Common myeloid progenitor, CD34-positive (primary cell): Measurements from ENCODE around the gene ACVR1C.

Experiments used
- CTCF ChIA-PET: fragments of 350-600 bp; sonication (Branson Sonifier 250); formaldehyde crosslinking; loops from one replicate; lab custom pipeline; 2021; ENCODE audit warnings: antibody characterized with exemption; lab: Charles Lee
- POLR2A ChIA-PET: fragments of 350-600 bp; sonication (Branson Sonifier 250); formaldehyde crosslinking; loops from one replicate; lab custom pipeline; 2021; ENCODE audit warnings: antibody characterized with exemption; lab: Charles Lee
- DNase-seq, 3 donors: peaks; one replicate each; pipeline versions ENCODE4 v3.0.0 to v3.0.0-alpha.2; 2013
- H3K27ac ChIP-seq, 2 experiments: 1 replicate in 1 of 2; 2 replicates in 1 of 2; pipeline ENCODE4 v1.7.0; 2013; ENCODE audit warnings: inconsistent platforms in 2 of 2, low read length in 2 of 2, mild to moderate bottlenecking in 2 of 2, low read depth in 1 of 2, moderate library complexity in 1 of 2; ENCODE audit not compliant: severe bottlenecking in 2 of 2, insufficient read depth in 1 of 2, poor library complexity in 1 of 2
- H3K27me3 ChIP-seq, 5 experiments: replicated peaks in 2 of 5; 1 replicate in 3 of 5; 2 replicates in 2 of 5; pipeline versions ENCODE4 v1.6.1 to v1.7.0; 2013; ENCODE audit warnings: low read length in 4 of 5, mild to moderate bottlenecking in 2 of 5, moderate library complexity in 2 of 5, inconsistent platforms in 1 of 5; ENCODE audit not compliant: insufficient read depth in 5 of 5, control insufficient read depth in 4 of 5
- H3K36me3 ChIP-seq, 4 experiments: 1 replicate in 2 of 4; 2 replicates in 2 of 4; pipeline versions ENCODE4 v1.6.1 to v1.7.0; 2013; ENCODE audit warnings: low read length in 3 of 4, control low read depth in 1 of 4, mild to moderate bottlenecking in 1 of 4; ENCODE audit not compliant: control insufficient read depth in 4 of 4, insufficient read depth in 4 of 4
- H3K4me1 ChIP-seq, 4 experiments: 1 replicate in 3 of 4; 2 replicates in 1 of 4; pipeline versions ENCODE4 v1.6.1 to v1.7.1; 2013; ENCODE audit warnings: low read length in 3 of 4, mild to moderate bottlenecking in 3 of 4, control low read depth in 1 of 4, inconsistent platforms in 1 of 4, moderate library complexity in 1 of 4; ENCODE audit not compliant: control insufficient read depth in 4 of 4, insufficient read depth in 4 of 4; ENCODE audit errors: control extremely low read depth in 1 of 4
- H3K4me3 ChIP-seq, 7 experiments: 1 replicate in 4 of 7; 2 replicates in 3 of 7; pipeline versions ENCODE4 v1.5.1 to v1.7.0; 2013; ENCODE audit warnings: mild to moderate bottlenecking in 7 of 7, low read length in 6 of 7, moderate library complexity in 6 of 7, inconsistent platforms in 2 of 7, low read depth in 2 of 7, control low read depth in 1 of 7; ENCODE audit not compliant: insufficient read depth in 4 of 7, control insufficient read depth in 1 of 7; ENCODE audit errors: extremely low read depth in 1 of 7
- H3K9me3 ChIP-seq, 5 experiments: 1 replicate in 4 of 5; 2 replicates in 1 of 5; pipeline versions ENCODE4 v1.6.1 to v1.7.1; 2013; ENCODE audit warnings: low read length in 4 of 5, mild to moderate bottlenecking in 2 of 5, inconsistent platforms in 1 of 5, low read depth in 1 of 5, moderate library complexity in 1 of 5; ENCODE audit not compliant: control insufficient read depth in 4 of 5, insufficient read depth in 2 of 5; ENCODE audit errors: control extremely low read depth in 1 of 5
- WGBS: methylation state at CpG from one replicate; pipeline ENCODE4 v1.1.5; 2013; ENCODE audit not compliant: insufficient coverage; 5-methylcytosine and 5-hydroxymethylcytosine counted together

The ACVR1C gene

DNA sequence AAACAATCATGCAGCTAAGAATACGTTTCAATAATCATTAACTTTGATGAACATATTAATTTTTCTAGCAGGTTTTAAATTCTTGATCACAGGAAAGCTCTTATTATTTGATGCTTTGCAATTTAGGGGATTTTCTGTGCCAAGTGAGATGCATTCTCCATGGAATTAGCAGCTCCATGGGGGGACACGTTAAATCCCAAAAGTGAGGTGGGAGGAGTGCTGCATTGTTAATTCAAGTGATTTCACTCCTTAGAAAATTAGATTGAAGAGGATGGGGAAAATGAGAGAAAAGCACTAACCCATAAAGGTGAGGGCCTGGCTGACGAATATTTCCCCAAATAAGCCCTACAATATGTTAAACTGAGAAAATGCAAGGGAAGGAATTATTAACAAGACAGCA lies 69.2 kb downstream of the ACVR1C start:
- Histone ChIP-seq H3K4me1 (no peaks in the 10 kb centered on the region), H3K9me3 (no peaks in the 10 kb centered on the region), H3K36me3 (no peaks in the 10 kb centered on the region), H3K4me3 (no peak overlapping the region), H3K27me3 (no peaks in the 10 kb centered on the region), H3K27ac (no peak overlapping the region)
- no peak for DNase-seq
- whole genome bisulfite sequencing: 83% methylated on average over 1 of the region's 3 CpGs
- ChIA-PET CTCF (no interaction called here), POLR2A (no interaction called here)

DNA sequence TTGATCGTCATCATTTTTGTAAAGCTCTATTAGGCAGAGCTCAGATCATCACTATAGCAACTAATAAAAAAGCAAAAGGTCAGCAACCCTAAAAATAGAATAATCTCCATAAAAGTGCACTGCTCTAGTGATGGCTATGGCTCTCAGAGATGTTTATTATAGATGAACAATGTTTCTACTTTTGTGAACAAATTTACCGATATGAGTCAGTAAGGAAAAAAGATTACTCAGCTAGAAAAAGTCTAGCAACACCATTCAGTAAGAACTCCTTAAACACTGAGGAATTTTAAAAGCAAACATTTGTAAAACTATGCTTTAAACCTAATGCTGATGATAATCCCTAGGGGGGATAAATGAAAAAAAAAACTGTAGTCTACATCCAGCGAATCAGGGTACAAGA lies 69.6 kb downstream of the ACVR1C start:
- CTCF ChIA-PET: no interaction called here
- POLR2A ChIA-PET: no interaction called here

DNA sequence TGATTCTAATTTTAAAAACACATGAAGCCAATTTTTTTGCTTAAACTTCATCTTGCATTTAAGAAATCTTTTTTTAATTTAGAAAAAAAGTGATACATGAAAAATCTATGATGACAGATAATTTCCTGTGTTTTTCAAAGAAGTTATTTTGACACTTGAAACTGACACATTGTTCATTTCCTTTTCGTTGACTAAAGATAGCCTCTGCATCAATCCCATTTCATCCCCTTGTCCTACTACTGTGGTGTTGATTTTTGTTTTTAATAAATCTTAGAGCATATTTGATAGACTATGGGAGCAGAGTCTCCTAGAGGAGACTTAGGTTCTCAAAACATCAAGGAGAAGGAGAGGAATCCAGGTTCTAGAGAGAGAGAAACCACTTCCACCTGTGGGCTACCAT lies 70.9 kb downstream of the ACVR1C start:
- no peaks in the 10 kb centered on the region for H3K9me3 ChIP-seq
- no CpG with 5 or more reads among the region's 1 CpG for WGBS
- DNase-seq: no peak
- CTCF ChIA-PET: interaction anchor here (1.0 kb wide), 1 partner anchor 23 kb away, joined by 3 read pairs; no protein-coding TSS in a partner anchor
- no peak overlapping the region for H3K4me3 ChIP-seq
- no peaks in the 10 kb centered on the region for H3K36me3 ChIP-seq
- peaks cover 0 to 3% (median 0%) of the 10 kb centered on the region in 5 experiments for H3K27me3 ChIP-seq
- POLR2A ChIA-PET: interaction anchor here (0.6 kb wide), 1 partner anchor 958 kb away, joined by 3 read pairs; no protein-coding TSS in a partner anchor
- no peak overlapping the region for H3K27ac ChIP-seq
- no peaks in the 10 kb centered on the region for H3K4me1 ChIP-seq

More for the DNA sequence above, 69.6 kb downstream of the ACVR1C start:
- Histone ChIP-seq H3K36me3 (no peaks in the 10 kb centered on the region), H3K27ac (no peak overlapping the region), H3K27me3 (no peaks in the 10 kb centered on the region), H3K4me1 (no peaks in the 10 kb centered on the region), H3K4me3 (no peak overlapping the region), H3K9me3 (no peaks in the 10 kb centered on the region)
- no peak for DNase-seq
- WGBS: no CpG with 5 or more reads among the region's 3 CpGs

DNA sequence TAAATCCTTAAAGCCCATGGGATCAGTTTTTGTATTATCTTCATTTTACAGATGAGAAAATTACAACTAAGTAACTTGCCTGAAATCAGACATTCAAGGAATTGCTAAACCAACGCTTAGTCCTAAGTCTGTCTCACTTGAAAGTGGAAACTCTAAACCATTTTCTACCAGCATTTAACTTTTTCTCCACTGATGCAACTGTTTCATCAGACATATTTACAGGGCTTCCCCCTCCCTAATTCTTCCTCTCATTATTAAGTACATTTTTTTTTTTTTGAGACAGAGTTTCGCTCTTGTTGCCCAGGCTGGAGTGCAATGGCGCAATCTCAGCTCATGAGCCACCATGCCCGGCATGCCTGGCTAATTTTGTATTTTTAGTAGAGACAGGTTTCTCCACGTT lies 88.6 kb downstream of the ACVR1C start:
- no peaks in the 10 kb centered on the region for H3K4me1 ChIP-seq
- POLR2A ChIA-PET: no interaction called here
- no peaks in the 10 kb centered on the region for H3K9me3 ChIP-seq
- CTCF ChIA-PET: no interaction called here
- no peaks in the 10 kb centered on the region for H3K36me3 ChIP-seq
- WGBS: 100% methylated on average over 3 of the region's 5 CpGs
- H3K27me3 ChIP-seq: no peaks in the 10 kb centered on the region
- DNase-seq: no peak
- H3K4me3 ChIP-seq: no peak overlapping the region
- H3K27ac ChIP-seq: no peak overlapping the region

DNA sequence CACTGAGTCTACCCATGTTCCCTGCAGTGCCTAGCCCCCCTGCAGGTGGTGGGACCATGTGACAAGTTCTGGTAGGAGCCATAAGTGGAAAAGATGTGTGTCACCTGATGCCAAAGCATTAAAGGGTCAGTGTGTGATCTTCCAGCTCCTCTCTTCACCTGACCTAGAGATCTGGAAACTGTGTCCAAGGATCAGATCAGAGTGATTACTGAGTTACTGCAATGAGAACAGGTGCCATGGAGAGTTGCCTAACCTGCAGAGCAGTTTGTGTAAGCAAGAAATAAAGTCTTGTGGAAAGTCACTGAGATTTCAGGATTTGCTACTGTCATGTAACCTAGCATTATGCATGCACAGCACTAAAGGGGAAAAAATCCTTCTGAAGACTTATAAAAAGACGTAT lies 90.6 kb downstream of the ACVR1C start:
- no peak for DNase-seq

DNA sequence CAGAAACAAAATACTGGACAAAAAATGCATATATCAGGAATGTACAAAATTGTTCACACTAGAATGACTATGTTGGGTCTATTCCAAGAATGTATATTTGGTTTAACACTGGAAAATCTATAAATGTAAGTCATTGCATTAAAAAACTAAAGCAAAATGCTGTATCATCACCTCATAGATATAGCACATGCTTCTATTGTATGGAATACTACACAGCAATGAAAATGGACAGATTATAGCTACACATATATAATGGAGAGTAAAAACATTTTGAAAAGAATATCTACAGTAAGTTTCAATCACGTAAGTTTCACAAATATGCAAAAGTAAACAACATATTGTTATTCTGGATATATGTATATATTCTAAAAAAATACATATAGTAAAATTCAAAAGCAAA lies 91.8 kb downstream of the ACVR1C start:
- H3K4me1 ChIP-seq: no peaks in the 10 kb centered on the region
- no peak for DNase-seq
- POLR2A ChIA-PET: no interaction called here
- CTCF ChIA-PET: no interaction called here
- H3K27ac ChIP-seq: no peak overlapping the region
- WGBS: no CpG with 5 or more reads among the region's 1 CpG
- H3K9me3 ChIP-seq: no peaks in the 10 kb centered on the region
- H3K36me3 ChIP-seq: no peaks in the 10 kb centered on the region
- no peak overlapping the region for H3K4me3 ChIP-seq
- H3K27me3 ChIP-seq: no peaks in the 10 kb centered on the region

More for the DNA sequence above, 90.6 kb downstream of the ACVR1C start:
- CTCF ChIA-PET: no interaction called here
- POLR2A ChIA-PET: no interaction called here
- Histone ChIP-seq H3K4me3 (no peak overlapping the region), H3K27ac (no peak overlapping the region), H3K36me3 (no peaks in the 10 kb centered on the region), H3K9me3 (no peaks in the 10 kb centered on the region), H3K4me1 (no peaks in the 10 kb centered on the region), H3K27me3 (no peaks in the 10 kb centered on the region)
- WGBS: no CpG with 5 or more reads among the region's 1 CpG

DNA sequence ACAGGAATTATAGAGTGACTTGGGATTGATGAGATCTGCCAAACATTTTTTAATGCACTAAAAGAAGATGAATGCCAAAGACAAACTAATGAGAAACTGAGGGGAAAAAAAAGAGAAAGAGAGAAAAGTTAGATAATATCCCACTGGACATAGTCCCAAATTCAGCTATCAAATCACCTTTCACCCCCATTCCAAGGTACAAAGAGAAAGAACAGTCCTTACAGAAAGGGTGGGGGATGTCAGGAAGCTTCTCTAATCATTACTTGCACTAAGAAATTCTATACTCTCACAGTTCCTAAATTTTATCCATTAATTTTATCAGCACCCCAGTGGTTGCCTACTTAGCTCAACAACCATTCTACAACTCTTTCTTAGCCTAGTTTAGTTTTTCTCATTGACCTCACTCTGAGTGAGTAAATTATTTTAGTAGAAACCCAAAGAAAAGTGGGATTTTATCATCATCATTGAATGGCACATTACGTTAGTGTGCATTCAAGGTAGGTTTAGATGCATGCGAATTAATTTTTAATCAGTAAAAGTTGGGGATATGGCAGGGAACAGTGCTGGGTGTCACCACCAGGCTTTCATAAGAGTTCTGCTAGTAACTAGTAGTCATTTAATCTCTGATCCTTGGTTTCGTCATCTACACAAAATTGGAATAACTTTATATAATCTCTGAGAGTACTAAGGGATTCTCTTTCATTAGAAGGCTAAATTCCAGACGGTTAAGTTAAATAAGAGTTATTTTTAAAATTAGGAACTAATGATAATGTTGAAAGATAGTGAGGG lies 99.5 kb downstream of the ACVR1C start:
- WGBS: 100% methylated on average over 3 of the region's 4 CpGs
- CTCF ChIA-PET: interaction anchor here (0.8 to 1.3 kb wide), 2 partner anchors 69 to 227 kb away, joined by 3 read pairs; no protein-coding TSS in a partner anchor
- DNase-seq: no peak
- Histone ChIP-seq H3K27ac (no peak overlapping the region), H3K4me3 (no peak overlapping the region), H3K4me1 (no peaks in the 10 kb centered on the region), H3K9me3 (no peaks in the 10 kb centered on the region), H3K36me3 (no peaks in the 10 kb centered on the region), H3K27me3 (no peaks in the 10 kb centered on the region)
- POLR2A ChIA-PET: no interaction called here
